Tibial nerve (tissue), 3 donors: Measurements from ENCODE around the gene DISP3.

ENCODE experiments used
- EP300 ChIP-seq, 2 donors: sonication (generic); formaldehyde crosslinking; IDR thresholded peaks; one replicate each; pipeline ENCODE4 v1.6.1; 2017; ENCODE audit warnings: antibody characterized with exemption in 2 of 2, mild to moderate bottlenecking in 1 of 2
- POLR2A ChIP-seq, 2 donors: fragments of 450-650 bp; IDR thresholded peaks; one replicate each; pipeline ENCODE4 v1.6.1; 2017; ENCODE audit warnings: antibody characterized with exemption in 2 of 2, mild to moderate bottlenecking in 2 of 2, moderate library complexity in 2 of 2

DNA sequence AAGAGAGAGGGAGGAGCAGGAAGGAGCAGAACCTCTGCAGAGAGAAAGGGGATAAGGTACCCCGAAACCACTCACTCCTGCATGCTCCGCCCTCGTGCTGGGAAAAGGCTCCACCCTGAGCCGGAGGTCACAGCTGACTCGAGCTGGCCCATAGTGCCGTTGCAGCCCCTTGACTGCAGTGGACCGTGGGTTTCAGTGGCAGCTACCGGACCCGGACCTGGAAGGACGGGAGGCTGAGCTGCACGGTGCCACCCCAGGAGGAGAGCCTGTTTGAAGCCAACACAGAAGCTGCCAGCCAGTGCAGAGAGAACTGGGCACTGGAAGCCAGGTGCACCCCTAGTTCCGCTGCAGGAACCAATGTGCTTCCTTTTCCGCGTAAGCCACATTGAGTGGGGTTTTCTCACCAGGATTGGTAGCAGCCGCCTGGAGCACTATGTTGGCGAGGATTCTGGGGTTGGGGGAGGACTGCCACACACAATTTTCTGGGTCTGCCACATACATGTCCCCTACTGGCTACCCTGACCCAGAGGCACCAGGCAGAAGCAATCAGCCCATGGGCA is 91.9 kb downstream of the DISP3 start:
- TF ChIP-seq EP300 (IDR thresholded peaks at IDR 0.05), result no peak
- no peak for TF ChIP-seq POLR2A (IDR thresholded peaks at IDR 0.05)
